IMR-90 (cell line): ENCODE measurements around the gene GPR108.

Source experiments
- BHLHE40 ChIP-seq: fragments of 150-350 bp; IDR thresholded peaks from 2 replicates; pipeline ENCODE4 v1.6.1; 2016; ENCODE audit warnings: mild to moderate bottlenecking, low read depth, low read length
- CEBPB ChIP-seq: IDR thresholded peaks from 2 replicates; pipeline ENCODE4 v1.6.1; 2012; ENCODE audit warnings: low read depth, low read length, improper control_type of control experiment
- CTCF ChIP-seq: conservative IDR thresholded peaks from 2 replicates; pipeline ENCODE4 v1.5.1; 2012; ENCODE audit warnings: mild to moderate bottlenecking, low read depth, low read length, improper control_type of control experiment
- FOS ChIP-seq: fragments of 150-350 bp; IDR thresholded peaks from 2 replicates; pipeline ENCODE4 v1.6.1; 2016; ENCODE audit warnings: low read depth, low read length
- MAZ ChIP-seq: IDR thresholded peaks from 2 replicates; pipeline ENCODE4 v1.6.1; 2012; ENCODE audit warnings: low read depth, mild to moderate bottlenecking, low read length, improper control_type of control experiment, moderate library complexity, borderline replicate concordance
- MXI1 ChIP-seq: IDR thresholded peaks from 2 replicates; pipeline ENCODE4 v1.6.1; 2012; ENCODE audit warnings: low read depth, mild to moderate bottlenecking, low read length, moderate library complexity, borderline replicate concordance
- NFE2L2 ChIP-seq: fragments of 150-350 bp; IDR thresholded peaks from 2 replicates; pipeline ENCODE4 v1.6.1; 2016; ENCODE audit warnings: low read depth, mild to moderate bottlenecking, low read length
- POLR2A ChIP-seq: IDR thresholded peaks from 2 replicates; pipeline ENCODE4 v1.6.1; 2012; ENCODE audit warnings: mild to moderate bottlenecking, low read depth, low read length
- RAD21 ChIP-seq: IDR thresholded peaks from 2 replicates; pipeline ENCODE4 v1.6.1; 2012; ENCODE audit warnings: low read length, improper control_type of control experiment
- RCOR1 ChIP-seq: IDR thresholded peaks from 2 replicates; pipeline ENCODE4 v1.6.1; 2012; ENCODE audit warnings: mild to moderate bottlenecking, low read length, improper control_type of control experiment; ENCODE audit not compliant: insufficient replicate concordance
- RFX5 ChIP-seq: IDR thresholded peaks from 2 replicates; pipeline ENCODE4 v1.8.0; 2012; ENCODE audit warnings: low read depth, mild to moderate bottlenecking, low read length, moderate library complexity
- SMC3 ChIP-seq: fragments of 150-350 bp; IDR thresholded peaks from 2 replicates; pipeline ENCODE4 v1.6.1; 2016; ENCODE audit warnings: low read depth, mild to moderate bottlenecking, antibody characterized with exemption, low read length, moderate library complexity
- USF2 ChIP-seq: fragments of 150-350 bp; IDR thresholded peaks from 2 replicates; pipeline ENCODE4 v1.6.1; 2017; ENCODE audit warnings: mild to moderate bottlenecking, antibody characterized with exemption, low read length, low read depth

- TF ChIP-seq SMC3 (no peak), POLR2A (no peak), CTCF (no peak), CEBPB (no peak), USF2 (no peak), RFX5 (no peak), BHLHE40 (no peak), RAD21 (no peak), RCOR1 (no peak), MAZ (no peak), FOS (no peak), MXI1 (no peak), NFE2L2 (no peak)
Observed at GRCh38 chr19:6685482-6685881, 51.9 kb downstream of the GPR108 start.
